Loucy (cell line): ENCODE measurements around the gene KDM4C.
"Not testable (repeated sequence)": the region's sequence is repeated elsewhere in the genome, so short reads cannot be mapped to it uniquely, and the experiment has no call there.

ENCODE experiments used
- CTCF ChIP-seq: fragments of 200-600 bp; sonication (generic); conservative IDR thresholded peaks from 2 replicates; pipeline ENCODE4 v1.5.1; 2014; ENCODE audit warnings: mild to moderate bottlenecking, antibody characterized with exemption, low read length
- EZH2phosphoT487 ChIP-seq: fragments of 200-600 bp; IDR thresholded peaks from 2 replicates; pipeline ENCODE4 v1.6.1; 2018; ENCODE audit warnings: antibody characterized with exemption, mild to moderate bottlenecking, moderate library complexity, borderline replicate concordance

GRCh38 chr9:6768587-6768986 lies 10.8 kb downstream of the KDM4C start:
- TF ChIP-seq CTCF, EZH2phosphoT487: not testable (repeated sequence)
